Natural killer cell (primary cell): ENCODE results near the gene TIGD2. TPM values are rescaled to one million over a fixed set of nuclear protein-coding genes. Genes with fewer than 3 reads are reported as not detected.

Experiments used
- ATAC-seq, 3 donors: fragments of 150-1000 bp in 2 of 3; fragments of 200-7000 bp in 1 of 3; cut with Tn5 transposase; 1 replicate in 1 of 3; 2 replicates in 2 of 3; pipeline ENCODE4 v1.10.0; 2021; ENCODE audit warnings: mild to moderate bottlenecking in 2 of 3, moderate library complexity in 2 of 3
- DNase-seq, 2 donors: peaks; one replicate each; pipeline versions ENCODE4 v3.0.0 to v3.0.0-alpha.2; 2013 to 2021; ENCODE audit warnings: mixed read lengths in 1 of 2
- H3K27ac ChIP-seq: one replicate; pipeline ENCODE4 v1.5.1; 2013; ENCODE audit warnings: mild to moderate bottlenecking, low read length
- H3K27me3 ChIP-seq: one replicate; pipeline ENCODE4 v1.6.1; 2013; ENCODE audit warnings: low read length; ENCODE audit not compliant: control insufficient read depth, insufficient read depth
- H3K36me3 ChIP-seq: one replicate; pipeline ENCODE4 v1.6.1; 2013; ENCODE audit warnings: low read length; ENCODE audit not compliant: control insufficient read depth, insufficient read depth
- H3K4me1 ChIP-seq: one replicate; pipeline ENCODE4 v1.6.1; 2013; ENCODE audit warnings: low read length; ENCODE audit not compliant: control insufficient read depth, insufficient read depth
- H3K4me3 ChIP-seq: one replicate; pipeline ENCODE4 v1.5.1; 2013; ENCODE audit warnings: low read length
- H3K9me3 ChIP-seq: one replicate; pipeline ENCODE4 v1.6.1; 2013; ENCODE audit warnings: low read length; ENCODE audit not compliant: control insufficient read depth, insufficient read depth
- H3K27ac Mint-ChIP-seq, 2 donors: one replicate each; pipeline ENCODE4 v1.8.0; 2022; ENCODE audit warnings: mild to moderate bottlenecking in 2 of 2, mixed read lengths in 2 of 2, moderate library complexity in 1 of 2
- H3K27me3 Mint-ChIP-seq, 2 donors: one replicate each; pipeline ENCODE4 v1.8.0; 2022; ENCODE audit warnings: low read depth in 2 of 2, mixed read lengths in 2 of 2
- H3K36me3 Mint-ChIP-seq: one replicate; pipeline ENCODE4 v1.8.0; 2022; ENCODE audit warnings: mixed read lengths
- H3K4me1 Mint-ChIP-seq, 2 donors: one replicate each; pipeline ENCODE4 v1.8.0; 2022; ENCODE audit warnings: mixed read lengths in 2 of 2
- H3K4me3 Mint-ChIP-seq: one replicate; pipeline ENCODE4 v1.8.0; 2022; ENCODE audit warnings: mild to moderate bottlenecking, moderate library complexity, mixed read lengths
- H3K9me3 Mint-ChIP-seq, 2 donors: one replicate each; pipeline ENCODE4 v1.8.0; 2022; ENCODE audit warnings: mixed read lengths in 2 of 2
- WGBS: methylation state at CpG from one replicate; pipeline ENCODE4 v1.1.7; 2013; ENCODE audit warnings: missing lambda C conversion rate; ENCODE audit not compliant: insufficient coverage; 5-methylcytosine and 5-hydroxymethylcytosine counted together
- intact Hi-C: fragments of 100-400 bp; cut with micrococcal nuclease; formaldehyde crosslinking; loops from one replicate; pipeline ENCODE4 v1.14.2; 2022
- total RNA-seq, 4 donors: library from RNA; stranded (reverse); fragments of 120-200 nt in 1 of 4; gene quantifications; one replicate each; pipeline versions ENCODE4 v1.2.3 to v1.2.4, GENCODE V29; 2013 to 2022
- TF ChIP-seq, protein P1 (sequence below): fragments of 200-600 bp; IDR thresholded peaks from one replicate; pipeline ENCODE4 v1.8.0; 2022; ENCODE audit warnings: antibody characterized with exemption

Gene TIGD2
- total RNA-seq, 3 donors from 2014 or later (not counting 1 experiment from before 2014, with no cell fraction given): 3.2 to 7.6 (median 5.1) TPM

DNA sequence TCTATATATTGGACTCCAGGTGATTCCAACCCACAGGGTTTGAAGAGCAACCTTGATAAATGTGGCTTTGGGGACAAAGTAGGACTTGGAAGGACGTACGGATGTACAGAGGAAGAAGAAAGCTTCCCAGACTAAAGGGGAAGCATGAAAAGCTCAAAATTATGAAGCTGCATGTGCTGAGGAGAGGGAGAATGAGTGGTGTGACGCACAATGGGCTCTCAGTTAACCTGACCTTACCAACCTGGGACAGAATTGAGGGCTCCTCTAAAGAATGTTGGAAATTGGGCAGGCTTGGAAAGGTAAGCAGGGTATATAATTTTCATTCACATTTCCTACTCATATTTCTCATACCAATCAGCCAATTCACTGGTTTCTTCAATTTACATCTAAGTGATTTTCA is 10.5 kb upstream of the TIGD2 start:
- WGBS: 85% methylated on average over 3 of the region's 3 CpGs
- TF ChIP-seq, protein P1, sequence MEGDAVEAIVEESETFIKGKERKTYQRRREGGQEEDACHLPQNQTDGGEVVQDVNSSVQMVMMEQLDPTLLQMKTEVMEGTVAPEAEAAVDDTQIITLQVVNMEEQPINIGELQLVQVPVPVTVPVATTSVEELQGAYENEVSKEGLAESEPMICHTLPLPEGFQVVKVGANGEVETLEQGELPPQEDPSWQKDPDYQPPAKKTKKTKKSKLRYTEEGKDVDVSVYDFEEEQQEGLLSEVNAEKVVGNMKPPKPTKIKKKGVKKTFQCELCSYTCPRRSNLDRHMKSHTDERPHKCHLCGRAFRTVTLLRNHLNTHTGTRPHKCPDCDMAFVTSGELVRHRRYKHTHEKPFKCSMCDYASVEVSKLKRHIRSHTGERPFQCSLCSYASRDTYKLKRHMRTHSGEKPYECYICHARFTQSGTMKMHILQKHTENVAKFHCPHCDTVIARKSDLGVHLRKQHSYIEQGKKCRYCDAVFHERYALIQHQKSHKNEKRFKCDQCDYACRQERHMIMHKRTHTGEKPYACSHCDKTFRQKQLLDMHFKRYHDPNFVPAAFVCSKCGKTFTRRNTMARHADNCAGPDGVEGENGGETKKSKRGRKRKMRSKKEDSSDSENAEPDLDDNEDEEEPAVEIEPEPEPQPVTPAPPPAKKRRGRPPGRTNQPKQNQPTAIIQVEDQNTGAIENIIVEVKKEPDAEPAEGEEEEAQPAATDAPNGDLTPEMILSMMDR: no peak
- no peaks in the 10 kb centered on the region for H3K36me3 ChIP-seq
- ATAC-seq: no peak
- no peaks in the 10 kb centered on the region for H3K27me3 ChIP-seq
- H3K27ac ChIP-seq: no peak overlapping the region
- no peaks in the 10 kb centered on the region for H3K4me1 ChIP-seq
- Mint-ChIP-seq H3K27ac (no peak overlapping the region), H3K36me3 (no peaks in the 10 kb centered on the region), H3K9me3 (no peaks in the 10 kb centered on the region), H3K27me3 (peaks cover 16 to 31% of the 10 kb centered on the region in 2 donors), H3K4me3 (no peak overlapping the region), H3K4me1 (no peaks in the 10 kb centered on the region)
- no peak for DNase-seq
- H3K9me3 ChIP-seq: no peaks in the 10 kb centered on the region
- intact Hi-C loops: no loop called here
- H3K4me3 ChIP-seq: no peak overlapping the region

DNA sequence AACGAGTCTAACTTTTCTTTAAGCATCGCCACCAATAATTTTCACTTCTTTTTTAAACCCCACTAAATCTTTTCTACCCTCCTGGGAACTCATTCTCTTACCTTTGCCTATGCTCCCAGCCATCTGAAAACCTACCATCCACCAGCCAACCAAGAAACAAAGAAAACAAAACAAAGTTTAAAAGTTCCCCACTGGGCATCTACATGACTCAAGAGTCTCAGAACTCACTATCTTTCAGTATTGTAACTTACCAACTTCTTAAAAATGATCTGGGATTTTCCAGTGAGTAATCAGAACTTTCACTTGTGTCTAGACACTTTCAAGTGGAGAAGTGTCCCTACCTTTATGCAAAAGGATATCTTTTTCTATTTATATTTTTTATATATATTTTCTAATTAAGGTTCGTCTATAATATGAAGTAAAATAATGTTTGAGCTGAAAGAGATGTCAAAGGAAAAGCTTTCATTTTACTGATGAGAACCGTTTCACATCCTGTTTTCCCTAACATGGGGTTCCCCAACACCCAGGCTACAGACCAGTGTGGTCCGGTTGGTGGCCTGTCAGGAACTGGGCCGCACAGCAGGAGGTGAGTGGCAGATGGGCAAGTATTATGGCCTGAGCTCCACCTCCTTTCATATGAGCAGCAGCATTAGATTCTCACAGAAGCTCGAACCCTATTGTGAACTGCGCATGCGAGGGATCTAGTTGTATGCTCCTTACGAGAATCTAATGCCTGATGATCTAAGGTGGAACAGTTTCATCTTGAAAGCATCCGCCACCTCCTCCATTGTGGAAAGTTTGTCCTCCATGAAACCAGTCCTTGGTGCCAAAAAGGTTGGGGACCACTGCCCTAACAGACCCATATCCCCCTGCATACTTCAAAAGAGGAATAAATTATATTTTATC is 9.8 kb upstream of the TIGD2 start:
- Mint-ChIP-seq H3K4me1 (no peaks in the 10 kb centered on the region), H3K9me3 (no peaks in the 10 kb centered on the region), H3K27ac (no peak overlapping the region), H3K27me3 (peaks cover 16 to 31% of the 10 kb centered on the region in 2 donors), H3K4me3 (no peak overlapping the region), H3K36me3 (no peaks in the 10 kb centered on the region)
- intact Hi-C loops: no loop called here
- H3K27me3 ChIP-seq: no peaks in the 10 kb centered on the region
- no peaks in the 10 kb centered on the region for H3K36me3 ChIP-seq
- TF ChIP-seq, protein P1: no peak
- 85% methylated on average over 10 of the region's 11 CpGs for WGBS
- no peak for ATAC-seq
- H3K4me3 ChIP-seq: no peak overlapping the region
- H3K9me3 ChIP-seq: no peaks in the 10 kb centered on the region
- DNase-seq: no peak
- no peaks in the 10 kb centered on the region for H3K4me1 ChIP-seq
- no peak overlapping the region for H3K27ac ChIP-seq

DNA sequence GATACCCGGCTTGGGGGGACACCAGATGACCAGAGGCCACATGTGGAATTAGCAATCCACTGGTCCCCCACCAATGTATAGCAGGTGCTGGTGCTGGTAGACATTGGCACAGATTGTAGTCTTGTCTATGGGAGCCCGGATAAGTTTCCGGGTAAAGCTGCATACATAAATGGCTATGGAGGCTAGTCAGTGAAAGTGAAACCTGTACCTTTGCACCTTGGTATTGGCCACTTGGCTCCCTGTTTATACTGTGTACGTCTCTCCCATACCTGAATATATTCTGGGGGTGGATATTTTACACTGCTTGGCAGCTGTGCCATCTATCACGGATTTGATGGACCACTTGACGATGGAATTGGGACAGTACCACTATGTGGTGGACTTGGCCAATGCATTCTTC is 5.6 kb upstream of the TIGD2 start:
- H3K4me3 ChIP-seq: no peak overlapping the region
- 93% methylated on average over 6 of the region's 6 CpGs for WGBS
- H3K4me1 ChIP-seq: peaks cover 7% of the 10 kb centered on the region
- H3K9me3 ChIP-seq: no peaks in the 10 kb centered on the region
- no peaks in the 10 kb centered on the region for H3K27me3 ChIP-seq
- H3K27ac ChIP-seq: no peak overlapping the region
- intact Hi-C loops: no loop called here
- no peaks in the 10 kb centered on the region for H3K9me3 Mint-ChIP-seq
- no peaks in the 10 kb centered on the region for H3K36me3 Mint-ChIP-seq
- no peak for DNase-seq
- TF ChIP-seq, protein P1: no peak
- H3K27me3 Mint-ChIP-seq: peaks cover 21 to 36% of the 10 kb centered on the region in 2 donors
- H3K36me3 ChIP-seq: no peaks in the 10 kb centered on the region
- H3K4me1 Mint-ChIP-seq: peaks cover 7 to 12% of the 10 kb centered on the region in 2 donors
- no peak overlapping the region for H3K4me3 Mint-ChIP-seq
- no peak overlapping the region for H3K27ac Mint-ChIP-seq
- ATAC-seq: no peak
